Islet precursor cell (in vitro differentiated cells): Measurements from ENCODE around the gene PLCD3.

ENCODE experiments used
- DNase-seq: peaks from one replicate; pipeline ENCODE4 v3.0.0-alpha.2; 2018

Gene PLCD3

GRCh38 chr17:45101883-45102811 lies 30.2 kb downstream of the PLCD3 start:
- DNase-seq = peak; percentile 88

GRCh38 chr17:45101546-45101882 lies 30.8 kb downstream of the PLCD3 start:
- DNase-seq = no peak

DNA sequence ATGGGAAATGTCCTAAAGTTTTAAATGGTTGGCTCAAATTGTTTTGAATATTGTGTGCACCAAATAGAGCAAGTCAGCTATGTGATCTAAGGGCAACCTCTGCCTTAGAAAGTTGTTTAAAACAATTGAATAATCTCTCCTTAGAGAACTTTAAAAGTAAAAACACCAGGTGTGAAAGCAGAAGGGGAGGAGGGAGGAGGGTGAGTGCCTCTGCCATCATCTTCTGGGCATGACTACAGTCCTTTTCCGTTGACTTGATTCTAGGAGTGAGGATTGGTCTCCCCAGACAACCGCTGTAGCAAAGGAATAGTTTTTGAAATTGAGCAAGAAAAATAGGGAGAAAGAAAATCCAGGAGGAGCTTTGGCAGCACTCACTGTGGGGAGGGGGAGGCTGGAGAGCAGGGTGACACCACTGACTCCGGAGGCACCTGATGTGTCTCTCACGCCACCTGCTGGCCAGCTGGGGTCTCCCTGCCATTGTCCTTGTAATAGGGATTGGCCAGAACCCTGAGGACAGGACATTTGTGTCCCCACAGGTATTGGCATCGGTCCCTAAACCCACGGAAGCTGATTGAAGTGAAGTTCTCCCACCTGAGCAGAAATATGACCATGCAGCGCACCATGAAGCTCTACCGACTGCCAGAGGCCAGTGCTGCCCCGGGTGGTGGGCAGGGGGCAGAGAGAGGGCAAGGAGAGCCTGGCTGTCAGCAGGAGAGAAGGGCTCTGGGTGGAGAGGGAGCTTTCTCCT lies 33.3 kb downstream of the PLCD3 start:
- peak; percentile 96 for DNase-seq

DNA sequence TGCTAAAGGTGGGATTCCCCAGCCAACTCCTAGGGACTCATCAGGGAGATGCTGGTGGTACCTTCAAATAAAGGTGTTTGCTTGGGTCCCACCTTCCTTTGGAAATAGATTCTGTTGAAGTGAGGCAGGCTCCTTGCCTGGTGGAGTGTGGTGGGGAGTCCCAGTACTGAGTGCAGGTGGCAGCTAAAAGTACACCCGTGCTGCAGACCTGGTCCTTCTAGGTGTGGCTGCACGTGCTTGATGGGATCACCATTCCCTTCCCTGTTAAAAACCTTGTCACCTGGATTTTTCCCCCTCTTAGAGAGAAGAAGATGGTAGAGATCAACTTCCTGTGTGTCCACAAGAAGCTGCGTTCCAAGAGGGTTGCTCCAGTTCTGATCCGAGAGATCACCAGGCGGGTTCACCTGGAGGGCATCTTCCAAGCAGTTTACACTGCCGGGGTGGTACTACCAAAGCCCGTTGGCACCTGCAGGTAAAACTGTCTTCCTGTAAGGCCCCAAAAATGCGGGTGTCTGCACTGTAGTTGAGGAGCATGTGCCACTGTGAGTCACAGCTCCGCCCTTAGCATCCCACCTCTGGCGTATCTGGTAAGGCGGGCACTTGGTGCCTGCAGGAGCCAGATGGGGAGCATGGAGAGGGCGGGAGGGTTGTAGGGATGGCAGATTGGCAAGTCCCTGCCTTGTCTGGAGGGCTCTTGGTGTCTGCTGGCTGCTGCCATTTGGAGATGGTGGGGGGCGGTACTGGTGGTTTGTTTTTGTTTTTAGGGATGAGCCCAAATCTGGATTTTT lies 34.0 kb downstream of the PLCD3 start:
- DNase-seq = no peak

DNA sequence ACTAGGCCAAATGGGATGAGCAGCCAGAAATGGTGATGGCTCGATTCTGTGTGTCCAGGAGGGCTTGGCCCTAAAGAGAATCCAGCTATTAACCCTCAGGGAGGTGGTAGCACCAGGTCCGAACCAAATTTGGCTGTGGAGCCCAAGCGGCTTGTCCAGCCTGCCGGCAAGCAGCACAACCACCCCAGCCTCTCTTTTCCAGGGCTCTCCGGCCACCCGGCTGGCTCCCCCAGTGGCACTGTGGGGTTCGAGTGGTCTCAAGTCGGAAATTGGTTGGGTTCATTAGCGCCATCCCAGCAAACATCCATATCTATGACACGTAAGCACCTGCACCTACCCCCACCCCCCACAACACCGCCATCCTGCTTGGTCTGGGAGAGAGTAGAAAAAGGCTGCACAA lies 35.4 kb downstream of the PLCD3 start:
- DNase-seq = no peak

DNA sequence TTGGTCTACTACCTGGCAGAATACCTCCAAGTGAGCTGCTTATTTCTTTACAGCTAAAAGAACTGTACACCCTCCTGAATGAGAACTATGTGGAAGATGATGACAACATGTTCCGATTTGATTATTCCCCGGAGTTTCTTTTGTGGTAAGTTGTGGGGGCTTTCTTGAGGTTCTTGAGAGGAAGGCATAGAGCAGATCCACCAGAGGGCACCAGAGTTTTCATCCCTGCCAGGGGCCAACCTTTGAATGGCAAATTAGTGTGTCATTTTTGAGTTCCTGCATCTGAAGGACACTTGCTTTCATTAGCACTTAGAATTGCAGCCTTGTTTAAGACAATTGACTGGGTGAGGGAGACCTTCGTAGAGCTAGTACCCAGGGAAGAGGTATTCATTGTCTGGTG lies 36.2 kb downstream of the PLCD3 start:
- peak; percentile 68 for DNase-seq

DNA sequence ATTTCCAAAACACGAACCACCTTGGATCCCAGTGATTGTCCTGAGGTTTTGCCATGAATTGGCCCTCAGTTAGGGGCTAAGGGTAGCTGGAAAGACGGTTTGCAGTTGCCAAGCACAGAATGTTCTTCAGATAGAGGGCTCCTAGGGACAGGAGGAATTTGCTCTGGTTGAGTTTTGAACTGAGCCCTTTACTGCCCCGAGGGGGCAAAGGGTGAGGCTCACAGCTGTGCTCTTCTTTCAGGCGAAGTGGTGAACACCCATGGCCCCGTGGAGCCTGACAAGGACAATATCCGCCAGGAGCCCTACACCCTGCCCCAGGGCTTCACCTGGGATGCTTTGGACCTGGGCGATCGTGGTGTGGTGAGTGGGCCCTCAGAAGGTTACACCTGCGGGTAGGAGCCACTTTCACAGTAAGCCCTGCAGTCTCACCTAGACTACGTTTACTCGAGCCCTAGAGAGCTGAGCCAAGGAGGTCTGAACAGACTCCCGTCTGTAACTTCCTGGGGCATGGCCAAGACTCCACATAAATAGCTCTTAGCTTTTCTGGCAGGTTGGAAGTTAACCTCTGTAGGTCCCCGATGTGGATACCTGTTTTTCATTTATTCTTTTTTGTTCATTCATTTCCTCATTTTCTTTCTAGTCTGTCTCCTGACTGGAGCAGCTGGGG lies 38.7 kb downstream of the PLCD3 start:
- no peak for DNase-seq

GRCh38 chr17:45092911-45093430 lies 39.3 kb downstream of the PLCD3 start:
- peak; percentile 96 for DNase-seq

GRCh38 chr17:45091778-45092425 lies 40.4 kb downstream of the PLCD3 start:
- DNase-seq = peak; percentile 55

DNA sequence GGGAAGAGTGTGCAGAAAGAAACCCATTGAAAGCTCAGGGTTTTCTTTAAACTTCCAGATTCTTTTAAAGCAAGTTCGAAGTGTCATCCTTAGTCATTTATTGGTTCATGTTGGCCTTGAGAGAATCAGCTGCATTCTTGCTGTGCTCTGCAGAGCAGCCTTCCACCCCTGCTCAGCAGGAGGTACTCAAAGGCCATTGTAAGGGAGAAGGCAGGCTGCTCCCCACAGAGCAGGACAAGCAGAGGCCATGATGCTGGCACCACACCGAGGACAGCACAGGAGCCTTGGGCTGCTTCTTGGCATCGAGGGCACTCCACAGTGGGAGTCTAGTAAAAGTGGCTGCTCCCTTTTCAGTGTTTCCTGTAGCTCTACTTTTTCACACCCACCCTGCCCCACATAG lies 41.6 kb downstream of the PLCD3 start:
- DNase-seq = no peak

DNA sequence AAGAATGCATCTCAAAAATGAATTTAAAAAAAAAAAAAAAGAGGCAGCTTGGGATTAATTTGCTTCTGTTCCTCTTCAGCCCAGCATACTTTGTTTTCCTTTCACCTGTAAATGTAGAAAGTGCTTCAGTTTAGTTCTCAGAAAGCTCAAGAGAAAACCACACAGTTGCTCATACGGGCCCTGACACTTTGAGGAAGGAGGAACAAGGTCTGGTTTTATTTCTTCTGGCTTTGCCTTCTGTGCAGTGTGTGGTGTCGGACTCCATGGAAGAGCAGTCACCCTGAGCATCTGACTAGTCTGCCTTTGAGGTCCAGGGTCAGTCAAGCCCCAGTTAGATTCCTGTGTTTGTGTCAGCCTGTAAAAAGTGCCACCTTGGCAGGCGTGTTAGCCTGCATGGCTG lies 43.6 kb downstream of the PLCD3 start:
- no peak for DNase-seq

GRCh38 chr17:45087978-45088377 lies 44.3 kb downstream of the PLCD3 start:
- DNase-seq = no peak

DNA sequence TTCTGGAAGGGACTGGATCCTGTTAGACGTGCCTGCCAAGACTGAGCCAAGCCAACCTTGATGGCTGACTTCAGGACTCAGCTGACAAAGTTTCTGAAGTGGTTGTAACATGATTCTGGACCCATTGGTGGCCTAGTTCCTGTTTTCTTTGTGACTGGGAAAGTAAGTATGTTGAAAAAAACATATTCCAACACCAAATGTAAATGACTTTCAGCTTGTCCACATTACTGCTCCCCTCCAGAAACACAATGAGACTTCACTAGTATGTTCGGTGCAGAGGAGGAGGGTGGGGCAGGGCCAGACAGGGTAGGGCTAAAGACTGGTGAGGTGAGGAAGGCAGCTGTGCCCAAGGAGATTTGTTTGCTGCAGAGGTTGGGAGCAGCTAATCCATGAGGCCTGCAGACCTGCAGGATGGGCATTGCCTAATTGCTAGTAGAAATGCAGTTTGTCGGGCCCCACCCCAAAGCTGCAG lies 44.8 kb downstream of the PLCD3 start:
- DNase-seq = no peak

DNA sequence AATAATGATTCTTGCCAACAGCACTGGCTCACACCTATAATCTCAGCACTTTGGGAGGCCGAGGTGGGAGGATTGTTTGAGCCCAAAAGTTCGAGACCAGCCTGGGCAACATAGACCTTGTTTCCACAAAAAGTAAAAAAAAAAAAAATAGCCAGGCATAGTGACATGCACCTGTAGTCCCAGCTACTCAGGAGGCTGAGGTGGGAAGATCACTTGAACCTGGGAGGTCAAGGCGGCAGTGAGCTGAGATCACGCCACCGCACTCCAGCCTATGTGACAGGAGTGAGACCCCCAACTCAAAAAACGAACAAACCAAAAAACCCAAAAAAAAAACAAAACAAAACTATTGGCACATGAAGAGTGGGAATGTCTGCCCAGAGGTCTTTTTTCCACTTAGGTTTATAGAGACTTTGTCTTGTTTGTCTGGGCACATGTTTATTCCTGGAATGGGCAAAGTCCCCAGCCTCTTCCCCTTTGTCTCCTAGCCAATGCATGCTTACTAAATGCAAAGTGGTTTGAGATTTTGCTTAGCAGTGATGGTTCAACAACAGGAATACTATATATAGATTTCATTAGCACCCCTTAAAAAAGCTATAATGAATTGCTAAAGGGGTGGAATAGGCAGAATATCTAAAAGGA lies 45.3 kb downstream of the PLCD3 start:
- DNase-seq = no peak

GRCh38 chr17:45086391-45086790 lies 45.9 kb downstream of the PLCD3 start:
- DNase-seq = no peak

DNA sequence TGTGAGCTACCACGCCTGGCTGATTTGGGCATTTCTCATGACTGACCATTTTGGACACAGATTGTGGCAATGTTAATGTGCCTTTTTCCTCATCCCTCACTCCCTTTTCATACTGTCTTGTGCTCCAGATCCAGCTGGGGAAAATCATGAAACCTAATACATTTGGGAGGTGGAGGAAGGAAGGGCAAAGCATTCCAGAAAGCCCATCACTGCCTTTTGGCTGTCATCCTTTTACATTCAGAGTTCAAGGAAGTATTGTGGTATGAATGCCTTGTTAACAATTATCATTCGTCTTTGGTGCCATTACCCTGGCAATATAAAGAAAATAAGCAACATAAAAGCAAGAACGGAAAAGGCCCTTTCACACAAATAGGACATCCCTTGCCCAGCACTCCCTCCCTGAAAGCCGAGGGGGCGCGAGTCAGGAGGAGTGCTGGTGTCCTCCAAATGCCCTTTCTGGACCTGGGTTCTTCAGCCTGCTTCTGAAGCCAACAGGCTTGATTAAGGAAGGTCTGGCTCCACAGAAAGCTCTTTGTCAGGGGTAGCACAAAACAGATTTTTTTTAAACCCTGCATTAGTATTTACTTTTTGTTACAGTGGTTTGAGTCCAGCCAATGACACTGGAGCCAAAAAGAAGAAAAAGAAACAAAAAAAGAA lies 51.1 kb downstream of the PLCD3 start:
- no peak for DNase-seq

- DNase-seq = no peak
Measured at GRCh38 chr17:45077643-45078042, 54.7 kb downstream of the PLCD3 start.

GRCh38 chr17:45073414-45074070 lies 58.8 kb downstream of the PLCD3 start:
- no peak for DNase-seq

DNA sequence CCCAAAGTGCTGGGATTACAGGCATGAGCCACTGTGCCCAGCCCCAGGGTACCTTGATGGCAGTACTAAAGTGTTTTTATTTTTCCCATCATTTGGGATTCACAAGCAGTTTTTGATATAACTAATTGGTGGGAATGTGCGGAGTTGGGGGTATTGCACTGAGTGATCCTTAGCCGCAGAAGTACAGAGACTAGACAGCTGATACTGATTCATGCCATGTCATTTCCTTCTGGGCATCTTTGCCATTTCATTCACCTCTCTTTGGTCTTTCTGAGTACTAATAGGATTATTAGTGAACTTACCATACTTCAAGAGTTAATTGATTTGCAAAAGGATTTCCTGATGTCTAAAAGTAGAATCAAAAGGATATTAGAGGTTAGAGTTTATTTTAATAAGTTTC lies 61.5 kb downstream of the PLCD3 start:
- no peak for DNase-seq

GRCh38 chr17:45070001-45070400 lies 62.3 kb downstream of the PLCD3 start:
- no peak for DNase-seq
